ENCODE results near the gene ZDBF2. TPM values are rescaled to one million over a fixed set of nuclear protein-coding genes. Genes with fewer than 3 reads are reported as not detected.
"Not testable (repeated sequence)": the region's sequence is repeated elsewhere in the genome, so short reads cannot be mapped to it uniquely, and the experiment has no call there.

Gene ZDBF2
- total and polyA plus RNA-seq, 2 donors (not counting 1 experiment from before 2014, with no cell fraction given): 1.8 to 16.5 TPM

DNA sequence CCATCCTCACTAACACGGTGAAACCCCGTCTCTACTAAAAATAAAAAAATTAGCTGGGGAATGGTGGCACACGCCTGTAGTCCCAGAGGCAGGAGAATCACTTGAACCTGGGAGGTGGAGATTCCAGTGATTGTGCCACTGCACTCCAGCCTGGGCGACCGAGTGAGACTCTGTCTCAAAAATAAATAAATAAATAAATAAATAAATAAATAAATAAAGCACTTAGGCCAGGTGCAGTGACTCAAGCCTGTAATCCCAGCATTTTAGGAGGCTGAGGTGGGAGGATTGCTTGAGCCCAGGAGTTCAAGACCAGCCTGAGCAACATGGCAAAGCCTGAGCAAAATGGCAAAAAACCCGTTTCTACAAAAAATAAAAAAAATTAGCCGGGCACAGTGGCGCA is 15.8 kb upstream of the ZDBF2 start:
- H4K20me1 ChIP-seq (ENCODE audit: control insufficient read depth, insufficient read depth, low read length, poor library complexity, severe bottlenecking); DNase-seq; H3K4me1 ChIP-seq (ENCODE audit: control insufficient read depth in 2 of 2, insufficient read depth in 2 of 2, low read length in 2 of 2); H3K79me2 ChIP-seq (ENCODE audit: control insufficient read depth, insufficient read depth, low read length); H3K27ac Mint-ChIP-seq; H3K27ac ChIP-seq (ENCODE audit: low read length in 2 of 2); POLR2A ChIA-PET; H3K4me3 Mint-ChIP-seq; H2AFZ ChIP-seq (ENCODE audit: insufficient read depth, low read depth, low read length, poor library complexity, severe bottlenecking); H3K36me3 ChIP-seq (replicated peaks in 1 of 2; ENCODE audit: control extremely low read depth in 1 of 2, control insufficient read depth in 1 of 2, extremely low read depth in 1 of 2, insufficient read depth in 2 of 2, low read length in 1 of 2); ATAC-seq (ENCODE audit: low read depth); intact Hi-C loops (cut with micrococcal nuclease); H3K4me1 Mint-ChIP-seq; H3K9me3 Mint-ChIP-seq (ENCODE audit: insufficient read depth); H3K9ac ChIP-seq (ENCODE audit: low read length); H3K4me2 ChIP-seq (replicated peaks; ENCODE audit: low read depth, low read length, poor library complexity, severe bottlenecking); H3K4me3 ChIP-seq (ENCODE audit: control extremely low read depth in 1 of 5, extremely low read depth in 1 of 5, insufficient read depth in 1 of 5, low read depth in 2 of 5, low read length in 4 of 5): not testable (repeated sequence)
- peaks cover 0 to 14% (median 1%) of the 10 kb centered on the region in 3 donors for H3K9me3 ChIP-seq (ENCODE audit: control extremely low read depth in 1 of 3, control insufficient read depth in 2 of 3, insufficient read depth in 1 of 3, low read length in 2 of 3)
- CTCF ChIA-PET: interaction anchor here (0.6 to 1.2 kb wide), 3 partner anchors 9 to 28 kb away, joined by 3 to 4 read pairs (median 4); no protein-coding TSS in a partner anchor
- peaks cover 57% of the 10 kb centered on the region for H3K27me3 Mint-ChIP-seq
- 64% methylated on average over 4 of the region's 8 CpGs for WGBS (ENCODE audit: insufficient coverage)
- H3K27me3 ChIP-seq (replicated peaks in 1 of 4; ENCODE audit: control extremely low read depth in 1 of 4, control insufficient read depth in 3 of 4, insufficient read depth in 4 of 4, low read length in 3 of 4): peaks cover 0 to 74% (median 55%) of the 10 kb centered on the region in 4 experiments

DNA sequence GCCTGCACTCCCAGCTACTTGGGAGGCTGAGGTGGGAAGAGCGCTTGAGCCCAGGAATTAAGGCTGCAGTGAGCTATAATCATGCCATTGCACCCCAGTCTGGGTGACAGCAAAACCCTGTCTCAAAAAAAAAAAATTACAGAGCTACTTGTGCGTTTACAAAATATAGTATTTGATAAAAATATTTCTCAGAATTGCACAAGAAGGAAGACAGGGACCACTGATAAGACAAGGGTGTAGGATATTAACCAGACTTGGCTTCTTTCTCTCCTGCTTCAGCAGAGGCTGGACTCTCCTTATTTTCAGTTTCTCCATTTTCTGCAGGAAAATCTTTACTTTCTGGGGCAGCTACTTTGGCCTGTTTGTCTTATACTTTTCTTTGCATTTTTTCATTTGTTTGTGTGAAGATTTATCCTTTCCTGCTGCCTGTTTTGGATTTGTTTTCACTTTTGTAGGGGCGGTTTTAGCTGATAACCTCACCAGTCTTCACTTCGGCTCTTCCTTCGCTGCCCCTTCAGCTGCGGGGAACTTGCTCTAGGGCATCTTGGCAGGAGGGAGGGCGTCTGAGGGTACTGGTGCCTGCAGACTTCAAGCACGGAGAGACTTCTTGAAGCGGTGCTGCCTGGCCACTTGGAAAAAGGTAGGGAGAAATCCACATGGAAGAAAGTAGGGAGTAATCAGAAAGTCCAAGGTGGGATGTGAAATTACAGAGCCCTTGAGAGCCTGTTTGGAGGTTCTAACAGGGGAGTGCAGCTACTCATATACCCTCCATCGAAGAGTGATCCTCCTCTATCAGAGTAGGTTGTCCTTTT is 14.9 kb upstream of the ZDBF2 start:
- Histone ChIP-seq H3K4me3 (ENCODE audit: control extremely low read depth in 1 of 5, extremely low read depth in 1 of 5, insufficient read depth in 1 of 5, low read depth in 2 of 5, low read length in 4 of 5) (no peak overlapping the region), H2AFZ (ENCODE audit: insufficient read depth, low read depth, low read length, poor library complexity, severe bottlenecking) (no peak overlapping the region), H4K20me1 (ENCODE audit: control insufficient read depth, insufficient read depth, low read length, poor library complexity, severe bottlenecking) (no peaks in the 10 kb centered on the region), H3K4me2 (replicated peaks; ENCODE audit: low read depth, low read length, poor library complexity, severe bottlenecking) (no peak overlapping the region), H3K79me2 (ENCODE audit: control insufficient read depth, insufficient read depth, low read length) (no peaks in the 10 kb centered on the region), H3K27ac (ENCODE audit: low read length in 2 of 2) (no peak overlapping the region), H3K36me3 (replicated peaks in 1 of 2; ENCODE audit: control extremely low read depth in 1 of 2, control insufficient read depth in 1 of 2, extremely low read depth in 1 of 2, insufficient read depth in 2 of 2, low read length in 1 of 2) (no peaks in the 10 kb centered on the region), H3K4me1 (ENCODE audit: control insufficient read depth in 2 of 2, insufficient read depth in 2 of 2, low read length in 2 of 2) (peaks cover 12% of the 10 kb centered on the region in 2 donors), H3K9ac (ENCODE audit: low read length) (no peak overlapping the region), H3K27me3 (replicated peaks in 1 of 4; ENCODE audit: control extremely low read depth in 1 of 4, control insufficient read depth in 3 of 4, insufficient read depth in 4 of 4, low read length in 3 of 4) (peaks cover 0 to 80% (median 56%) of the 10 kb centered on the region in 4 experiments), H3K9me3 (ENCODE audit: control extremely low read depth in 1 of 3, control insufficient read depth in 2 of 3, insufficient read depth in 1 of 3, low read length in 2 of 3) (peaks cover 0 to 12% (median under 1%) of the 10 kb centered on the region in 3 donors)
- Mint-ChIP-seq H3K9me3 (ENCODE audit: insufficient read depth) (no peaks in the 10 kb centered on the region), H3K27me3 (peaks cover 58% of the 10 kb centered on the region), H3K27ac (no peak overlapping the region), H3K4me3 (no peak overlapping the region), H3K4me1 (peaks cover 16% of the 10 kb centered on the region)
- 57% methylated on average over 7 of the region's 10 CpGs for WGBS (ENCODE audit: insufficient coverage)
- DNase-seq: no peak
- no peak for ATAC-seq (ENCODE audit: low read depth)
- ChIA-PET POLR2A (no interaction called here), CTCF (interaction anchor here (0.6 to 1.6 kb wide), 5 partner anchors 10 to 165 kb away, joined by 3 to 10 read pairs (median 4); no protein-coding TSS in a partner anchor)
- intact Hi-C loops (cut with micrococcal nuclease): no loop called here
- no peak for TF ChIP-seq EZH2 (IDR thresholded peaks at IDR 0.05; ENCODE audit: borderline replicate concordance, insufficient read depth, low read depth, low read length, poor library complexity, severe bottlenecking)
- TF ChIP-seq, protein P1, sequence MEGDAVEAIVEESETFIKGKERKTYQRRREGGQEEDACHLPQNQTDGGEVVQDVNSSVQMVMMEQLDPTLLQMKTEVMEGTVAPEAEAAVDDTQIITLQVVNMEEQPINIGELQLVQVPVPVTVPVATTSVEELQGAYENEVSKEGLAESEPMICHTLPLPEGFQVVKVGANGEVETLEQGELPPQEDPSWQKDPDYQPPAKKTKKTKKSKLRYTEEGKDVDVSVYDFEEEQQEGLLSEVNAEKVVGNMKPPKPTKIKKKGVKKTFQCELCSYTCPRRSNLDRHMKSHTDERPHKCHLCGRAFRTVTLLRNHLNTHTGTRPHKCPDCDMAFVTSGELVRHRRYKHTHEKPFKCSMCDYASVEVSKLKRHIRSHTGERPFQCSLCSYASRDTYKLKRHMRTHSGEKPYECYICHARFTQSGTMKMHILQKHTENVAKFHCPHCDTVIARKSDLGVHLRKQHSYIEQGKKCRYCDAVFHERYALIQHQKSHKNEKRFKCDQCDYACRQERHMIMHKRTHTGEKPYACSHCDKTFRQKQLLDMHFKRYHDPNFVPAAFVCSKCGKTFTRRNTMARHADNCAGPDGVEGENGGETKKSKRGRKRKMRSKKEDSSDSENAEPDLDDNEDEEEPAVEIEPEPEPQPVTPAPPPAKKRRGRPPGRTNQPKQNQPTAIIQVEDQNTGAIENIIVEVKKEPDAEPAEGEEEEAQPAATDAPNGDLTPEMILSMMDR (IDR thresholded peaks at IDR 0.05): no peak

All from B cell (primary cell).